ENCODE data around the gene ALG12. TPM values are rescaled to one million over a fixed set of nuclear protein-coding genes. Genes with fewer than 3 reads are reported as not detected.

The ALG12 gene
- total and polyA plus RNA-seq, 2 of the 13 experiments (the other 11 are each of a cell fraction or from before 2014, with no cell fraction given) = 7.8 to 15.8 TPM

GRCh38 chr22:49942565-49943404, 24.5 kb upstream of the ALG12 start (continued):
- TF ChIP-seq ZNF614 (CRISPR knock-in tag; IDR thresholded peaks at IDR 0.05; ENCODE audit: borderline replicate concordance) (peak; percentile 74; the same call in 1 of the 2 replicates), ZNF577 (CRISPR knock-in tag; IDR thresholded peaks at IDR 0.05; ENCODE audit: borderline replicate concordance, low read depth) (no peak), MED8 (CRISPR knock-in tag; IDR thresholded peaks at IDR 0.05; ENCODE audit: insufficient replicate concordance) (no peak), ZNF160 (CRISPR knock-in tag; IDR thresholded peaks at IDR 0.05) (no peak), ZNF891 (CRISPR knock-in tag; IDR thresholded peaks at IDR 0.05) (0 out of 2 replicates have a peak, but pooled peaks have one; percentile 30), ZNF441 (CRISPR knock-in tag; IDR thresholded peaks at IDR 0.05; ENCODE audit: borderline replicate concordance) (no peak), CBFB (CRISPR knock-in tag; IDR thresholded peaks at IDR 0.05) (0 out of 2 replicates have a peak, but pooled peaks have one; percentile 23), ZNF451 (CRISPR knock-in tag; IDR thresholded peaks at IDR 0.05) (no peak), HMGXB4 (CRISPR knock-in tag; IDR thresholded peaks at IDR 0.05; ENCODE audit: borderline replicate concordance in 1 of 2, low read depth in 1 of 2) (peak; percentile 18 to 76; a peak in 1 of 4 replicates), ZNF512 (CRISPR knock-in tag; IDR thresholded peaks at IDR 0.05) (no peak), SNAPC2 (CRISPR knock-in tag; IDR thresholded peaks at IDR 0.05) (peak; percentile 79), KAT2B (IDR thresholded peaks at IDR 0.05; ENCODE audit: borderline replicate concordance, low read depth, low read length) (no peak), SIX4 (CRISPR knock-in tag; IDR thresholded peaks at IDR 0.05) (peak; percentile 24; the same call in 1 of the 2 replicates), HINFP (CRISPR knock-in tag; IDR thresholded peaks at IDR 0.05; ENCODE audit: low read depth) (no peak), HCFC1 (IDR thresholded peaks at IDR 0.05; ENCODE audit: low read depth, low read length) (no peak)
- TF ChIP-seq, protein P1, sequence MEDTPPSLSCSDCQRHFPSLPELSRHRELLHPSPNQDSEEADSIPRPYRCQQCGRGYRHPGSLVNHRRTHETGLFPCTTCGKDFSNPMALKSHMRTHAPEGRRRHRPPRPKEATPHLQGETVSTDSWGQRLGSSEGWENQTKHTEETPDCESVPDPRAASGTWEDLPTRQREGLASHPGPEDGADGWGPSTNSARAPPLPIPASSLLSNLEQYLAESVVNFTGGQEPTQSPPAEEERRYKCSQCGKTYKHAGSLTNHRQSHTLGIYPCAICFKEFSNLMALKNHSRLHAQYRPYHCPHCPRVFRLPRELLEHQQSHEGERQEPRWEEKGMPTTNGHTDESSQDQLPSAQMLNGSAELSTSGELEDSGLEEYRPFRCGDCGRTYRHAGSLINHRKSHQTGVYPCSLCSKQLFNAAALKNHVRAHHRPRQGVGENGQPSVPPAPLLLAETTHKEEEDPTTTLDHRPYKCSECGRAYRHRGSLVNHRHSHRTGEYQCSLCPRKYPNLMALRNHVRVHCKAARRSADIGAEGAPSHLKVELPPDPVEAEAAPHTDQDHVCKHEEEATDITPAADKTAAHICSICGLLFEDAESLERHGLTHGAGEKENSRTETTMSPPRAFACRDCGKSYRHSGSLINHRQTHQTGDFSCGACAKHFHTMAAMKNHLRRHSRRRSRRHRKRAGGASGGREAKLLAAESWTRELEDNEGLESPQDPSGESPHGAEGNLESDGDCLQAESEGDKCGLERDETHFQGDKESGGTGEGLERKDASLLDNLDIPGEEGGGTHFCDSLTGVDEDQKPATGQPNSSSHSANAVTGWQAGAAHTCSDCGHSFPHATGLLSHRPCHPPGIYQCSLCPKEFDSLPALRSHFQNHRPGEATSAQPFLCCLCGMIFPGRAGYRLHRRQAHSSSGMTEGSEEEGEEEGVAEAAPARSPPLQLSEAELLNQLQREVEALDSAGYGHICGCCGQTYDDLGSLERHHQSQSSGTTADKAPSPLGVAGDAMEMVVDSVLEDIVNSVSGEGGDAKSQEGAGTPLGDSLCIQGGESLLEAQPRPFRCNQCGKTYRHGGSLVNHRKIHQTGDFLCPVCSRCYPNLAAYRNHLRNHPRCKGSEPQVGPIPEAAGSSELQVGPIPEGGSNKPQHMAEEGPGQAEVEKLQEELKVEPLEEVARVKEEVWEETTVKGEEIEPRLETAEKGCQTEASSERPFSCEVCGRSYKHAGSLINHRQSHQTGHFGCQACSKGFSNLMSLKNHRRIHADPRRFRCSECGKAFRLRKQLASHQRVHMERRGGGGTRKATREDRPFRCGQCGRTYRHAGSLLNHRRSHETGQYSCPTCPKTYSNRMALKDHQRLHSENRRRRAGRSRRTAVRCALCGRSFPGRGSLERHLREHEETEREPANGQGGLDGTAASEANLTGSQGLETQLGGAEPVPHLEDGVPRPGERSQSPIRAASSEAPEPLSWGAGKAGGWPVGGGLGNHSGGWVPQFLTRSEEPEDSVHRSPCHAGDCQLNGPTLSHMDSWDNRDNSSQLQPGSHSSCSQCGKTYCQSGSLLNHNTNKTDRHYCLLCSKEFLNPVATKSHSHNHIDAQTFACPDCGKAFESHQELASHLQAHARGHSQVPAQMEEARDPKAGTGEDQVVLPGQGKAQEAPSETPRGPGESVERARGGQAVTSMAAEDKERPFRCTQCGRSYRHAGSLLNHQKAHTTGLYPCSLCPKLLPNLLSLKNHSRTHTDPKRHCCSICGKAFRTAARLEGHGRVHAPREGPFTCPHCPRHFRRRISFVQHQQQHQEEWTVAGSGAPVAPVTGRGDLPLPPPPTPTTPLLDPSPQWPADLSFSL (CRISPR knock-in tag; IDR thresholded peaks at IDR 0.05) = no peak
